ENCODE results near the gene LTK.

GRCh38 chr15:41503669-41504010 lies 10.0 kb downstream of the LTK start:
- TF ChIP-seq POLR2A (IDR thresholded peaks at IDR 0.05) (no peak), CTCF (IDR thresholded peaks at IDR 0.05) (no peak)
